Gastroesophageal sphincter (tissue), 3 donors: ENCODE results near the gene PTPRN2.

ENCODE experiments used
- CTCF ChIP-seq, 4 experiments: fragments of 200-600 bp in 2 of 4; fragments of 450-650 bp in 2 of 4; sonication (generic) in 1 of 4; IDR thresholded peaks; one replicate each; pipeline ENCODE4 v1.5.1; 2017 to 2019; ENCODE audit warnings: antibody characterized with exemption in 4 of 4, mild to moderate bottlenecking in 2 of 4, moderate library complexity in 2 of 4
- EP300 ChIP-seq: sonication (generic); formaldehyde crosslinking; IDR thresholded peaks from one replicate; pipeline ENCODE4 v1.6.1; 2017; ENCODE audit warnings: antibody characterized with exemption, mild to moderate bottlenecking
- POLR2A ChIP-seq, 2 donors: fragments of 450-650 bp; IDR thresholded peaks; one replicate each; pipeline ENCODE4 v1.6.1; 2017; ENCODE audit warnings: antibody characterized with exemption in 2 of 2, mild to moderate bottlenecking in 2 of 2, moderate library complexity in 1 of 2
- POLR2AphosphoS5 ChIP-seq: sonication (generic); formaldehyde crosslinking; IDR thresholded peaks from one replicate; pipeline ENCODE4 v1.6.1; 2017; ENCODE audit warnings: antibody characterized with exemption

GRCh38 chr7:157580324-157580723 is 1007.3 kb downstream of the PTPRN2 start:
- no peak for TF ChIP-seq CTCF (IDR thresholded peaks at IDR 0.05)
- TF ChIP-seq POLR2AphosphoS5 = no peak
- TF ChIP-seq POLR2A (IDR thresholded peaks at IDR 0.05) = no peak
- no peak for TF ChIP-seq EP300
